ENCODE data around the gene CLCN4. TPM values are rescaled to one million over a fixed set of nuclear protein-coding genes. Genes with fewer than 3 reads are reported as not detected.

The CLCN4 gene
- total RNA-seq, 1 experiment from 2014 or later, result 6.9 TPM

- H3K27me3 Mint-ChIP-seq (ENCODE audit: low read depth), result peaks cover 1% of the 10 kb centered on the region; the same call in 1 of the 2 replicates
- Histone ChIP-seq H3K79me2 (ENCODE audit: insufficient read depth, low read length) (no peaks in the 10 kb centered on the region), H3K9ac (ENCODE audit: extremely low read depth, insufficient read length, low read length) (no peak overlapping the region), H4K8ac (replicated peaks; ENCODE audit: insufficient read length, low read depth, low read length) (no peak overlapping the region), H2BK20ac (ENCODE audit: low read depth, low read length, poor library complexity, severe bottlenecking) (no peak overlapping the region), H3K23me2 (ENCODE audit: insufficient read length, low read depth, low read length, poor library complexity, severe bottlenecking) (no peaks in the 10 kb centered on the region), H4K91ac (ENCODE audit: insufficient read length, low read depth, low read length) (no peak overlapping the region), H3K27me3 (ENCODE audit: insufficient read depth, low read length) (no peaks in the 10 kb centered on the region), H4K5ac (ENCODE audit: insufficient read length, low read depth, low read length) (no peak overlapping the region), H3K14ac (ENCODE audit: insufficient read depth, low read length) (no peak overlapping the region), H3K4me2 (ENCODE audit: insufficient read depth, insufficient read length, low read length) (no peak overlapping the region), H3K4me1 (ENCODE audit: insufficient read depth, low read length) (no peaks in the 10 kb centered on the region), H3K4ac (ENCODE audit: low read depth, low read length) (no peak overlapping the region), H2BK12ac (ENCODE audit: insufficient read length, low read depth, low read length) (no peak overlapping the region), H3K79me1 (ENCODE audit: insufficient read depth, low read depth, low read length, poor library complexity, severe bottlenecking) (no peaks in the 10 kb centered on the region), H2BK120ac (ENCODE audit: low read depth, low read length, poor library complexity, severe bottlenecking) (no peak overlapping the region), H2BK15ac (ENCODE audit: low read depth, low read length) (no peak overlapping the region), H3K56ac (ENCODE audit: insufficient read length, low read depth, low read length) (no peak overlapping the region), H3T11ph (ENCODE audit: low read length) (no peak overlapping the region), H3K23ac (ENCODE audit: insufficient read length, low read depth, low read length) (no peak overlapping the region), H4K20me1 (ENCODE audit: control insufficient read depth, insufficient read depth, insufficient read length) (no peaks in the 10 kb centered on the region), H3K18ac (ENCODE audit: insufficient read length, low read depth, low read length) (no peak overlapping the region), H2BK5ac (ENCODE audit: insufficient read length, low read length) (no peak overlapping the region), H3K9me3 (ENCODE audit: control insufficient read depth, low read depth, low read length) (peaks cover 6% of the 10 kb centered on the region), H2AK5ac (ENCODE audit: insufficient read length, low read length) (no peak overlapping the region), H2AFZ (ENCODE audit: low read length) (no peak overlapping the region), H3K27ac (ENCODE audit: insufficient read length, low read depth, low read length) (no peak overlapping the region)
- DNase-seq, result no peak
- H3K4me1 Mint-ChIP-seq, result peaks cover 0 to 5% of the 10 kb centered on the region in 2 experiments; a peak in 1 of 4 replicates
- WGBS (ENCODE audit: extremely low coverage, insufficient read length, low lambda C conversion rate), result no CpG with 5 or more reads among the region's 9 CpGs
- peaks cover 29 to 39% of the 10 kb centered on the region in 2 experiments for H3K9me3 Mint-ChIP-seq
- no peak for TF ChIP-seq CTCF (conservative IDR thresholded peaks at IDR 0.05)
- no peak overlapping the region for H3K27ac Mint-ChIP-seq
- H3K36me3 Mint-ChIP-seq (ENCODE audit: insufficient read depth in 1 of 3, low read depth in 3 of 3), result peaks cover 0 to 3% (median 0%) of the 10 kb centered on the region in 3 experiments; a peak in 3 of 7 replicates
- H3K4me3 Mint-ChIP-seq, result no peak overlapping the region
Measured at GRCh38 chrX:10244915-10245622, 88.3 kb downstream of the CLCN4 start.
